Activated CD8-positive, alpha-beta memory T cell treated with anti-CD3 and anti-CD28 coated beads for 36 hours (primary cell): ENCODE results near the gene VPS50. TPM values are rescaled to one million over a fixed set of nuclear protein-coding genes. Genes with fewer than 3 reads are reported as not detected.

Source experiments
- CTCF ChIA-PET: fragments of 350-600 bp; sonication (Branson Sonifier 250); formaldehyde crosslinking; loops from one replicate; lab custom pipeline; 2021; ENCODE audit warnings: antibody characterized with exemption; lab: Charles Lee
- POLR2A ChIA-PET: fragments of 350-600 bp; sonication (Branson Sonifier 250); formaldehyde crosslinking; loops from one replicate; lab custom pipeline; 2021; ENCODE audit warnings: antibody characterized with exemption; lab: Charles Lee
- total RNA-seq, 2 experiments: library from RNA; stranded (reverse); gene quantifications; one replicate each; pipeline ENCODE4 v1.2.3, GENCODE V29; 2021

The VPS50 gene
- total RNA-seq, 2 experiments from 2014 or later = 24.7 to 26.0 TPM

GRCh38 chr7:93373537-93373936 lies 141.4 kb downstream of the VPS50 start:
- ChIA-PET POLR2A (no interaction called here), CTCF (no interaction called here)

DNA sequence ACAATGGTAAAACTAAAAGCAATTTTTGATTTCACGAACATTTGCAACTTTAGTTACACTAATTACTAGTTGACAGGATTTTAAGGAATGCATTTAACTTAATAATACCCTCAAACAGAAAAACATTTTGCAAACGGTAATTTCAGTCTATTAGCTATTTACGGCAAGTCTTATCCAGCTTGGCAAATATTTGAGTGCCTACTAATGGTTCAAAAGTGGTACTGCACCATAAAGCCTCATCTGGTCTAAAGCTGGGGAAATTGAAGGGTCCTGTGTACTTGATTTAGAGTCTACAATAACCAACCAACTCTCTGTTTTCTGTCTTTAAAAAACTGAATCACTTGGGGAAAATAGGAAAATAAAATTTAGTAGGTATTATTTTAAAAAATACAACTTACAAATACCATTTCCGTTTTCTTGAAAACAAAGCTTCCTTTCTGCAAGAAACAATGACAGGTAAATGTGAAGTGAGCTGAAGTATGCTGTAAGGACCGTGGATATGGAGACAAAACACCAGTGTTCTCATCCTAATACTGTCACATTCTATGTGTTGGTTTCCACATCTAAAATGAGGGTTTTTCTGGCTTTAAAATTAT lies 142.3 kb downstream of the VPS50 start:
- ChIA-PET CTCF (interaction anchor here (0.6 kb wide), 1 partner anchor 61 kb away, joined by 3 read pairs; no protein-coding TSS in a partner anchor), POLR2A (no interaction called here)

DNA sequence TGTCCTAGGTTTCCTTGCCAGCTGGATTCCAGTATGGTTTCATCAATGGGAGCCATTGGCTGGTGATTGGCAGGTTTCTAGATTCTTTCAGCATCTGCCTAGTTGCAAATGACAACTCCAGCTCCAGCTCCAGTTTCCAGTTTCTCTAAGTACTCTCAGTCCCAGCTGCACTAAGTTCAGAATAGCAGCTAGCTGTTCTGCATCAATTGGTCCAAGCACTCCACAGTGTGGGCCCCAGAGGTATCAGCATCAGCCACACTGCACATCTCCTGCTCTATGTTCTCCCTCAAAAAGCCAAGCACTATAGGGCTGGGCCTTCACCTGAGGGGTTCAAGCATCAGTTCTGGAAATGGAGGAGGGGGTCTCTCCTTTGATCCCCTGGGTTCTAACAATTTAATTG lies 143.4 kb downstream of the VPS50 start:
- CTCF ChIA-PET = no interaction called here
- POLR2A ChIA-PET = no interaction called here

DNA sequence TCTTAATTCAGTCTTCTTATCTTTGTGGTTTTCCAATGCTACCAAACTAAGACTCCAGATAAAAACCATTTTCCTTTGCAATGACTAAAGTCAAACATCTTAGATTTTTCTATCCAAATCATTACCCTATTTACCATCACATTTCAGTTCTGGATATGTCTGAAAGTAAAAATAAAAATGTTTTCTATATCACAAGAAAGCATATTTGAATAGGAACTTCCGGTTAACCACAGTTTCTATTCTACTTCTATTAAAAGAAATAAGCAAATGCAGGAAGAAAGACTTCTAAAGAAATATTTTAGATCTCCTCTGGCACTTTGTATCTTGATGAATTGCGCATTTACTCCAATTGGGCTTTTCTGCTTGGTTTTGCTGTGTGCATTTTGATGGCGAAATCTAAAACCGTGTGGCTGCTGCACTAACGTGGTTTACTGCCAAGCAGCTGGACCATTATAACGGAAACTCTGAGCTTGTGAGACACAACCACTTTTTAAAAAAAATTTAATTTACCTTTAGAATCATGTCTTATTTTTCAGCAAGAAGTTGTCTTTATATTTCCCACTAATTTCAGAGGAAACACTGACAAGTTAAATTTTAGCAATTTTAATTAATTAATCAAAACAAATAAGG lies 146.1 kb downstream of the VPS50 start:
- ChIA-PET POLR2A (no interaction called here), CTCF (no interaction called here)

DNA sequence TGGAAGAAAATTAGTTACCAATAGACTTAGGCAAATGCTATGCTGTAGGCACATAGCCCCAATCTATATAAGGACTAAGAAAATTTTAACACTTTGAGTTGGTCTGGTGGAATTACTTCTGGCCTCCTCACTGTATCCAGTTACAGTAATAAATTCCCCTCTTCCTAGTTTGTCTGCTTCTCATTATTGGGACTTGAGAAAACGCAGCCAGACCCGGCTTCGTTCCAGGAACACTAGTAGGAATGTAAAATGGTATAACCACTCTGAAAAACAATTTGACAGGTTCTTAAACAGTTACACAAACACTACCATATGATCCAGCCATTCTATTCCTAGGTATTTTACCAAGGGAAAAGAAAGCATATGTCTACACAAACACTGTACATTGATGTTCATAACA lies 150.2 kb downstream of the VPS50 start:
- ChIA-PET POLR2A (no interaction called here), CTCF (no interaction called here)

DNA sequence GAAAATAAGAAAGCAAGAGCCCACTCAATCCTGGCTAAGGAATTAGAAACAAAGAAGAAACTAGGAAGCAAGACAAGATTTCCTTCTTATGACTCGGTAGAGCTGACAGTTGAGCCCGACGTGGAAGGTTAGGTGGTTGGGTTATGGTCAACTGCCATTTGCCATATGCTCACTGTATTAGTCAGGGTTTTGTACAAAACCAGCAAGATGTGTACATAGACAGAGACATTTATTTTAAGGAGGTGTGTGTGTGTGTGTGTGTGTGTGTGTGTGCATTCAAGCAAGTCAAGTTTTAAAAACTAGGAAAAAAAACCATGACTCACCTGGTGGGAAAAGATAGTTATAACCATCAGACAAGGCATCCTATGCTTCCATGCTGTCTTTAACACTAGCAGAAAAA lies 158.5 kb downstream of the VPS50 start:
- CTCF ChIA-PET = no interaction called here
- POLR2A ChIA-PET = no interaction called here

DNA sequence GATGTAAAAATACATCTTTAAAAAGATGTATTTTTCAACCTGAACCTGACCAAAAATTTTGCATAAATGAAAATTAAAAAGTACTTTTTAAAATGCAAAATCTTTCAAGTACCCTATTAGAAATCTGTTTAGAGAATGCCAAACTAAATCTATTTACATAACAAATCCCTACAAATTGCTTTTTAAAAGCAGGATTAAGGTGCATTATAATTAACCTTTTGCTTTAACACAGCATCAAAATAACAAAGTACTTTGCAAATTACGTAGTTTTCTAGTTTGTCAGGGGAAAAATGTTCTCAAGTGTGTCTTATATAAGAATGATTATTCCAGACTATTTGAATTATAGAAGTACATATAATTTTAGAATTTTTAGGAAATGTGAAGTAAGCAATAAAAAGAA lies 160.8 kb downstream of the VPS50 start:
- CTCF ChIA-PET = no interaction called here
- POLR2A ChIA-PET = no interaction called here

GRCh38 chr7:93399642-93400041 lies 167.5 kb downstream of the VPS50 start:
- ChIA-PET CTCF (no interaction called here), POLR2A (no interaction called here)

DNA sequence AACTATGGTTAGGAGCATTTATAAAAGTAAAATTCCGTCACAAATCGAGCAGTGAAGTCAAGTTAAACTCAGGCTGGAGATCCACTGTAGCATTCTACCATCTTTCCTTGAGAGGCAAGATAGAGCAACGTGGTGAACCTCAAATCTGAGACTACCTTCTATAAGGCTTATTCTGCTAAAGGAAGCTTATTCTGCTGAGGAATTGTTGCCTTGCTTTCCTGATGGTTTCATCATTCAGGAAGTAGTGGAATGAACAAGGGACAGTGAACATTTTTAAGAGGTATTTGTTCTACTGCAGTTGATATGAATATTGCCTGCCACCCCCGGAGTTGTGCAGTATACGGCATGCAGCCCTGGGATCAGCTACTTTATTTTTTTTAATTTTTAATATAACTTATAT lies 170.8 kb downstream of the VPS50 start:
- ChIA-PET CTCF (no interaction called here), POLR2A (no interaction called here)

DNA sequence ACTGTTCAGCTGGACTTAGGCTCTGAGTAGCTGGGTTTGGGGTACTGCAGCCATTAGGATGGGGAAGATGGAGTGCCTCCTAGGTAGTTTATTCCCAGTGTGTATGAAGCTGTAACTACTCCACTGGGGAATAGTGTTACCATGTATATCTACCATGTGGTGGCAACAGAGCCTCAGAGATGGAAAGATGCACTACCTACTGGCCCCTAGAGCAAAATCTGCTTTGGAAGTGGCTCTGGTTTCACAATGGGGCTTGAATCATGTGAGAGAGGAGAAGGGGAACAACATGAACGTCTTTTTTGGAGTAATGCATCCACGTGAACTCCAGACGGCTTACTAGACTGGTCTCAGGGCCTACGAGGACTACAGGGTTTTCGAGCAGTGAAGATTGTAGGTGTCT lies 175.1 kb downstream of the VPS50 start:
- POLR2A ChIA-PET = no interaction called here
- CTCF ChIA-PET = no interaction called here

- CTCF ChIA-PET = no interaction called here
- POLR2A ChIA-PET = no interaction called here
Measured at GRCh38 chr7:93409324-93409723, 177.2 kb downstream of the VPS50 start.

Other genes with a start within 250 kb of the VPS50 start
- gene SAMD9, start 114.4 kb upstream of the VPS50 start, total RNA-seq = 1 to 10 TPM; 7.8 to 7.9 TPM
- 1 to 10 TPM; 4.8 to 5.6 TPM for gene SAMD9L, start 84.0 kb upstream of the VPS50 start, total RNA-seq
- not detected for gene HEPACAM2, start 5.9 kb upstream of the VPS50 start, total RNA-seq